Keratinocyte (primary cell): ENCODE measurements around the gene ABI3BP. TPM values are rescaled to one million over a fixed set of nuclear protein-coding genes. Genes with fewer than 3 reads are reported as not detected.

Experiments used
- DNase-seq: peaks from one replicate; pipeline ENCODE4 v3.0.0-alpha.2; 2011; ENCODE audit warnings: low read depth, missing footprints, low spot score
- FAIRE-seq: peaks from 2 replicates; lab custom pipeline; 2011; peaks lifted over from hg19 to GRCh38; lab: Jason Lieb, UNC
- H2AFZ ChIP-seq: 2 replicates; pipeline ENCODE4 v1.6.0; 2012; ENCODE audit warnings: low read length, control low read depth, inconsistent platforms; ENCODE audit not compliant: control insufficient read depth
- H3K27ac ChIP-seq: 2 replicates; pipeline ENCODE4 v1.5.1; 2011; ENCODE audit warnings: low read length; ENCODE audit not compliant: control insufficient read depth, insufficient read depth
- H3K27me3 ChIP-seq: 3 replicates; pipeline ENCODE4 v1.6.0; 2011; ENCODE audit warnings: low read length; ENCODE audit not compliant: control insufficient read depth, insufficient read depth; ENCODE audit errors: extremely low read depth
- H3K36me3 ChIP-seq, 2 experiments: 2 replicates in 1 of 2; 3 replicates in 1 of 2; pipeline ENCODE4 v1.5.1; 2011; ENCODE audit warnings: low read length in 2 of 2, mild to moderate bottlenecking in 1 of 2; ENCODE audit not compliant: control insufficient read depth in 2 of 2, insufficient read depth in 2 of 2; ENCODE audit errors: extremely low read depth in 1 of 2
- H3K4me1 ChIP-seq: 3 replicates; pipeline ENCODE4 v1.5.1; 2011; ENCODE audit warnings: low read length; ENCODE audit not compliant: control insufficient read depth, insufficient read depth; ENCODE audit errors: extremely low read depth
- H3K4me2 ChIP-seq: 3 replicates; pipeline ENCODE4 v1.6.0; 2011; ENCODE audit warnings: low read depth, low read length; ENCODE audit not compliant: control insufficient read depth, insufficient read depth; ENCODE audit errors: extremely low read depth
- H3K4me3 ChIP-seq, 3 experiments: fragments of 200-600 bp in 1 of 3; sonication (generic) in 1 of 3; 2 replicates in 2 of 3; 3 replicates in 1 of 3; pipeline ENCODE4 v1.5.1; 2011 to 2016; ENCODE audit warnings: low read length in 3 of 3, mild to moderate bottlenecking in 3 of 3, control low read depth in 2 of 3, inconsistent platforms in 1 of 3, low read depth in 1 of 3, mixed read lengths in 1 of 3, mixed run types in 1 of 3, moderate library complexity in 1 of 3; ENCODE audit not compliant: control insufficient read depth in 2 of 3, insufficient read depth in 2 of 3; ENCODE audit errors: extremely low read depth in 1 of 3
- H3K79me2 ChIP-seq: 2 replicates; pipeline ENCODE4 v1.6.0; 2012; ENCODE audit warnings: low read length; ENCODE audit not compliant: control insufficient read depth, insufficient read depth
- H3K9ac ChIP-seq: 3 replicates; pipeline ENCODE4 v1.6.0; 2011; ENCODE audit warnings: low read length; ENCODE audit not compliant: control insufficient read depth, insufficient read depth; ENCODE audit errors: extremely low read depth
- H3K9me1 ChIP-seq: 3 replicates; pipeline ENCODE4 v1.6.0; 2011; ENCODE audit warnings: low read length; ENCODE audit not compliant: control insufficient read depth, insufficient read depth; ENCODE audit errors: extremely low read depth
- H3K9me3 ChIP-seq: 2 replicates; pipeline ENCODE4 v1.5.1; 2012; ENCODE audit warnings: low read depth, low read length; ENCODE audit not compliant: control insufficient read depth
- H4K20me1 ChIP-seq: 3 replicates; pipeline ENCODE4 v1.6.0; 2011; ENCODE audit warnings: low read length; ENCODE audit not compliant: control insufficient read depth, insufficient read depth; ENCODE audit errors: extremely low read depth
- CTCF ChIP-seq, 3 experiments: IDR thresholded peaks in 1 of 3; conservative IDR thresholded peaks in 1 of 3; optimal IDR thresholded peaks in 1 of 3; 2 replicates in 2 of 3; 3 replicates in 1 of 3; pipeline versions ENCODE3 to v1.5.1; 2011; ENCODE audit warnings: low read length in 3 of 3, mild to moderate bottlenecking in 3 of 3, moderate library complexity in 2 of 3, control low read depth in 1 of 3, inconsistent platforms in 1 of 3; ENCODE audit not compliant: insufficient read depth in 2 of 3; ENCODE audit errors: extremely low read depth in 1 of 3
- EZH2 ChIP-seq: IDR thresholded peaks from one replicate; pipeline ENCODE4 v1.6.1; 2012; ENCODE audit warnings: inconsistent platforms, mild to moderate bottlenecking, low read length, moderate library complexity
- dilution Hi-C: fragments of 300-500 bp; cut with MboI; formaldehyde crosslinking; loops from one replicate; pipeline ENCODE4 v1.7.0; 2020; ENCODE audit warnings: low sequenced_read_pairs; ENCODE audit not compliant: extremely low pct_ligation_motif_present
- polyA plus RNA-seq, 5 experiments: library from polyadenylated mRNA; depleted of rRNA in 3 of 5; stranded (reverse) in 3 of 5; stranded (forward) in 1 of 5; unstranded in 1 of 5; fragments of >200 nt; gene quantifications; 1 replicate in 1 of 5; 2 replicates in 3 of 5; 3 replicates in 1 of 5; pipeline versions ENCODE4 v1.2.1 to v1.2.3, GENCODE V29; 2011 to 2012; ENCODE audit warnings: missing spikeins in 2 of 5, low read depth in 1 of 5, low replicate concordance in 1 of 5

Gene ABI3BP
- polyA plus RNA-seq, 1 donor (not counting 4 experiments of a cell fraction or from before 2014, with no cell fraction given) = 0.59 TPM

- Histone ChIP-seq H3K9me3 (no peaks in the 10 kb centered on the region), H3K4me2 (no peak overlapping the region), H3K9me1 (no peaks in the 10 kb centered on the region), H3K27me3 (no peaks in the 10 kb centered on the region), H3K27ac (no peak overlapping the region), H3K4me1 (no peaks in the 10 kb centered on the region), H4K20me1 (no peaks in the 10 kb centered on the region), H3K4me3 (no peak overlapping the region), H3K36me3 (no peaks in the 10 kb centered on the region), H2AFZ (no peak overlapping the region), H3K79me2 (no peaks in the 10 kb centered on the region), H3K9ac (no peak overlapping the region)
- dilution Hi-C loops = no loop called here
- TF ChIP-seq CTCF (optimal IDR thresholded peaks at IDR 0.05 in 1 of 3, IDR thresholded peaks at IDR 0.05 in 1 of 3, conservative IDR thresholded peaks at IDR 0.05 in 1 of 3; ENCODE audit: extremely low read depth in 1 of 3, insufficient read depth in 2 of 3, low read length in 3 of 3) (no peak), EZH2 (no peak)
- DNase-seq = no peak
- FAIRE-seq = no peak
These were observed 79.2 kb downstream of the ABI3BP start for GRCh38 chr3:100913870-100914648.

- no peaks in the 10 kb centered on the region for H3K9me1 ChIP-seq
- no peaks in the 10 kb centered on the region for H3K27me3 ChIP-seq
- FAIRE-seq (no peak), DNase-seq (no peak)
- H3K36me3 ChIP-seq = no peaks in the 10 kb centered on the region
- H4K20me1 ChIP-seq = no peaks in the 10 kb centered on the region
- H3K9me3 ChIP-seq = no peaks in the 10 kb centered on the region
- H3K4me2 ChIP-seq = no peak overlapping the region
- no peak overlapping the region for H2AFZ ChIP-seq
- H3K9ac ChIP-seq = no peak overlapping the region
- TF ChIP-seq CTCF (optimal IDR thresholded peaks at IDR 0.05 in 1 of 3, IDR thresholded peaks at IDR 0.05 in 1 of 3, conservative IDR thresholded peaks at IDR 0.05 in 1 of 3; ENCODE audit: extremely low read depth in 1 of 3, insufficient read depth in 2 of 3, low read length in 3 of 3) (no peak), EZH2 (no peak)
- no peaks in the 10 kb centered on the region for H3K4me1 ChIP-seq
- H3K79me2 ChIP-seq = no peaks in the 10 kb centered on the region
- no peak overlapping the region for H3K27ac ChIP-seq
- dilution Hi-C loops = no loop called here
- no peak overlapping the region for H3K4me3 ChIP-seq
These were observed 80.2 kb downstream of the ABI3BP start for GRCh38 chr3:100912976-100913545.
